B cell (primary cell): ENCODE data around the gene MAPKAPK3.

Experiments used
- CTCF ChIP-seq: fragments of 200-600 bp; IDR thresholded peaks from one replicate; pipeline ENCODE4 v1.8.0; 2022; ENCODE audit warnings: antibody characterized with exemption, mild to moderate bottlenecking
- EZH2 ChIP-seq: IDR thresholded peaks from 2 replicates; pipeline ENCODE4 v1.6.1; 2012; ENCODE audit warnings: borderline replicate concordance, low read depth, mild to moderate bottlenecking, moderate library complexity, low read length; ENCODE audit not compliant: insufficient read depth, poor library complexity, severe bottlenecking

- no peak for TF ChIP-seq CTCF
- no peak for TF ChIP-seq EZH2
These were observed 48.3 kb downstream of the MAPKAPK3 start for GRCh38 chr3:50665081-50665840.
